Endodermal cell (in vitro differentiated cells): ENCODE data around the gene GSS. TPM values are rescaled to one million over a fixed set of nuclear protein-coding genes. Genes with fewer than 3 reads are reported as not detected.

Experiments
- DNase-seq: peaks from one replicate; pipeline ENCODE4 v3.0.0-alpha.2; 2017
- H3K27ac ChIP-seq: 2 replicates; pipeline ENCODE4 v1.5.1; 2013; ENCODE audit warnings: mild to moderate bottlenecking, low read depth, low read length, moderate library complexity
- H3K27me3 ChIP-seq: 2 replicates; pipeline ENCODE4 v1.6.1; 2013; ENCODE audit warnings: mild to moderate bottlenecking, low read length, moderate library complexity; ENCODE audit not compliant: insufficient read depth, control insufficient read depth, poor library complexity, severe bottlenecking
- H3K36me3 ChIP-seq: 2 replicates; pipeline ENCODE4 v1.7.0; 2013; ENCODE audit warnings: mild to moderate bottlenecking, low read length, moderate library complexity; ENCODE audit not compliant: control insufficient read depth, insufficient read depth
- H3K4me1 ChIP-seq: one replicate; pipeline ENCODE4 v1.7.0; 2013; ENCODE audit warnings: low read length; ENCODE audit not compliant: control insufficient read depth, insufficient read depth
- H3K4me3 ChIP-seq: 2 replicates; pipeline ENCODE4 v1.5.1; 2013; ENCODE audit warnings: mild to moderate bottlenecking, low read length, moderate library complexity
- H3K9ac ChIP-seq: 2 replicates; pipeline ENCODE4 v1.6.1; 2013; ENCODE audit warnings: mild to moderate bottlenecking, low read length, moderate library complexity; ENCODE audit not compliant: poor library complexity, severe bottlenecking; ENCODE audit errors: extremely low read depth
- H3K9me3 ChIP-seq: 2 replicates; pipeline ENCODE4 v1.6.1; 2013; ENCODE audit warnings: mild to moderate bottlenecking, low read length, moderate library complexity; ENCODE audit not compliant: control insufficient read depth
- H3K27ac Mint-ChIP-seq: 2 replicates; pipeline ENCODE4 v1.8.0; 2020; ENCODE audit warnings: mixed read lengths
- H3K27me3 Mint-ChIP-seq: 2 replicates; pipeline ENCODE4 v1.8.0; 2021; ENCODE audit warnings: mild to moderate bottlenecking, mixed read lengths; ENCODE audit not compliant: insufficient read depth
- H3K36me3 Mint-ChIP-seq: 2 replicates; pipeline ENCODE4 v1.8.0; 2020; ENCODE audit warnings: low read depth, mixed read lengths
- H3K4me1 Mint-ChIP-seq: 2 replicates; pipeline ENCODE4 v1.8.0; 2020; ENCODE audit warnings: mixed read lengths
- H3K4me3 Mint-ChIP-seq: 2 replicates; pipeline ENCODE4 v1.8.0; 2020; ENCODE audit warnings: mild to moderate bottlenecking, moderate library complexity, mixed read lengths
- H3K9me3 Mint-ChIP-seq: 2 replicates; pipeline ENCODE4 v1.8.0; 2020; ENCODE audit warnings: mild to moderate bottlenecking, mixed read lengths
- WGBS, 2 experiments: methylation state at CpG; one replicate each; pipeline versions ENCODE4 v1.1.5 to v1.1.7; 2013; ENCODE audit warnings: missing lambda C conversion rate in 2 of 2, mixed read lengths in 1 of 2; ENCODE audit not compliant: insufficient coverage in 1 of 2, insufficient read length in 1 of 2; 5-methylcytosine and 5-hydroxymethylcytosine counted together
- total RNA-seq, 2 donors: library from RNA; stranded (reverse); fragmentation: NEBNext Ultra II Directional in 1 of 2; extraction: Animal tissue kit (Norgen Biotek cat#: 25700) in 1 of 2; gene quantifications; 2 replicates in 1 of 2; 3 replicates in 1 of 2; pipeline ENCODE4 v1.2.1, GENCODE V29; 2021
- TF ChIP-seq, protein P1 (sequence below): fragments of 200-600 bp; sonication (generic); conservative IDR thresholded peaks from 2 replicates; pipeline ENCODE4 v1.5.0; 2021; ENCODE audit warnings: antibody characterized with exemption, mild to moderate bottlenecking

The GSS gene
- total RNA-seq, 2 donors from 2014 or later, result 60.8 to 71.3 TPM

DNA sequence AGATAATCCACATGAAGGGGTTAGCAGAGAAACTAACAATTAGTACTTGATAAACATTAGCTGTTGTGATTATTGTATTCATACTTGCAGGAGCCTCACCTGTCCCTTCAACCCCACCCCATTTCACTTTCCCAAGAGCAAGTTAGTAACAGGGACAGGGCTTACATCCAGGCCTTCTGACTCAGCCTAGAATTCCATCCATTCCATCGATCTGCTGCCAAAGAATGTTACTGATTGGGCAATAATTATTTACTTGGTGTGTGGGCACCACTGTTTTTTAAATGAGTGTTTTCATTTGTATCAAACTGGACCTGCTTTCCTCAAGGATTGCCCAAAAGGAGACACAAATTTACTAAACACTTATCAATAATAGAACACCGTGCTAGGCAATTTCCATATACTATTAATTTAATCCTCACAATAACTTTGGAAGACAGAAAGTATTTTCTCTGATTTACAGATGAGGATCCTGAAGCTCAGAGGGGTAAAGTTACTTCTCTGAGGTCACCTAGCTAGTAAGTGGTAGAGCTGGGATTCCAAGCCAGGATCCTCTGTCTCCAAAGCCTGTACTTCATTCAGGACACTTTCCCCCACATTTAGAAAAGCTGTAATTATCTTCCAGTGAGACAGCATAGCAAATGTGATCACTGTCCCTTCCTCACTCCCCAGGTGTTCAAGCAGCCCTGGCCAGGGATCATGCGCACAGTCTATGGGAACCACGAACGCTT, 32.8 kb downstream of the GSS start:
- Mint-ChIP-seq H3K36me3 (peaks cover 32% of the 10 kb centered on the region), H3K4me3 (no peak overlapping the region), H3K27ac (no peak overlapping the region), H3K9me3 (no peaks in the 10 kb centered on the region), H3K27me3 (no peaks in the 10 kb centered on the region), H3K4me1 (no peaks in the 10 kb centered on the region)
- Histone ChIP-seq H3K27ac (no peak overlapping the region), H3K36me3 (peaks cover 10% of the 10 kb centered on the region), H3K4me1 (no peaks in the 10 kb centered on the region), H3K4me3 (no peak overlapping the region), H3K9ac (no peak overlapping the region), H3K9me3 (peaks cover 10% of the 10 kb centered on the region), H3K27me3 (no peaks in the 10 kb centered on the region)
- TF ChIP-seq, protein P1, sequence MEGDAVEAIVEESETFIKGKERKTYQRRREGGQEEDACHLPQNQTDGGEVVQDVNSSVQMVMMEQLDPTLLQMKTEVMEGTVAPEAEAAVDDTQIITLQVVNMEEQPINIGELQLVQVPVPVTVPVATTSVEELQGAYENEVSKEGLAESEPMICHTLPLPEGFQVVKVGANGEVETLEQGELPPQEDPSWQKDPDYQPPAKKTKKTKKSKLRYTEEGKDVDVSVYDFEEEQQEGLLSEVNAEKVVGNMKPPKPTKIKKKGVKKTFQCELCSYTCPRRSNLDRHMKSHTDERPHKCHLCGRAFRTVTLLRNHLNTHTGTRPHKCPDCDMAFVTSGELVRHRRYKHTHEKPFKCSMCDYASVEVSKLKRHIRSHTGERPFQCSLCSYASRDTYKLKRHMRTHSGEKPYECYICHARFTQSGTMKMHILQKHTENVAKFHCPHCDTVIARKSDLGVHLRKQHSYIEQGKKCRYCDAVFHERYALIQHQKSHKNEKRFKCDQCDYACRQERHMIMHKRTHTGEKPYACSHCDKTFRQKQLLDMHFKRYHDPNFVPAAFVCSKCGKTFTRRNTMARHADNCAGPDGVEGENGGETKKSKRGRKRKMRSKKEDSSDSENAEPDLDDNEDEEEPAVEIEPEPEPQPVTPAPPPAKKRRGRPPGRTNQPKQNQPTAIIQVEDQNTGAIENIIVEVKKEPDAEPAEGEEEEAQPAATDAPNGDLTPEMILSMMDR, result no peak
- DNase-seq, result no peak
- WGBS, 2 experiments, result 92 to 100% methylated on average over 1 to 5 of the region's 5 CpGs

GRCh38 chr20:34921436-34921835, 34.2 kb downstream of the GSS start:
- Histone ChIP-seq H3K4me3 (no peak overlapping the region), H3K27ac (no peak overlapping the region), H3K4me1 (peaks cover 3% of the 10 kb centered on the region), H3K36me3 (peaks cover 10% of the 10 kb centered on the region), H3K9me3 (peaks cover 10% of the 10 kb centered on the region), H3K9ac (no peak overlapping the region), H3K27me3 (no peaks in the 10 kb centered on the region)
- no peak for DNase-seq
- Mint-ChIP-seq H3K9me3 (no peaks in the 10 kb centered on the region), H3K27ac (no peak overlapping the region), H3K4me3 (no peak overlapping the region), H3K4me1 (peaks cover 6% of the 10 kb centered on the region), H3K36me3 (peaks cover 32% of the 10 kb centered on the region), H3K27me3 (no peaks in the 10 kb centered on the region)
- WGBS, 2 experiments, result 99 to 100% methylated on average over 2 to 3 of the region's 3 CpGs
- TF ChIP-seq, protein P1, result no peak

GRCh38 chr20:34920055-34920454, 35.6 kb downstream of the GSS start:
- H3K27me3 Mint-ChIP-seq, result no peaks in the 10 kb centered on the region
- H3K4me3 Mint-ChIP-seq, result no peak overlapping the region
- H3K36me3 Mint-ChIP-seq, result peaks cover 21% of the 10 kb centered on the region
- Histone ChIP-seq H3K9me3 (peaks cover 10% of the 10 kb centered on the region), H3K4me3 (no peak overlapping the region), H3K9ac (no peak overlapping the region), H3K27me3 (no peaks in the 10 kb centered on the region), H3K36me3 (peaks cover 10% of the 10 kb centered on the region), H3K4me1 (peaks cover 4% of the 10 kb centered on the region), H3K27ac (no peak overlapping the region)
- H3K9me3 Mint-ChIP-seq, result no peaks in the 10 kb centered on the region
- no peak overlapping the region for H3K27ac Mint-ChIP-seq
- TF ChIP-seq, protein P1, result no peak
- no peak for DNase-seq
- H3K4me1 Mint-ChIP-seq, result peaks cover 6% of the 10 kb centered on the region
